Testis (tissue), 2 donors: Measurements from ENCODE around the gene CLTRN.

ENCODE experiments used
- POLR2A ChIP-seq: fragments of 450-650 bp; IDR thresholded peaks from one replicate; pipeline ENCODE4 v1.6.1; 2017; ENCODE audit warnings: antibody characterized with exemption, mild to moderate bottlenecking, moderate library complexity
- TF ChIP-seq, protein P1 (sequence below), 3 experiments: fragments of 450-650 bp in 2 of 3; fragments of 200-600 bp in 1 of 3; sonication (generic) in 1 of 3; IDR thresholded peaks; one replicate each; pipeline ENCODE4 v1.5.1; 2016 to 2019; ENCODE audit warnings: antibody characterized with exemption in 3 of 3, mild to moderate bottlenecking in 2 of 3, moderate library complexity in 1 of 3

DNA sequence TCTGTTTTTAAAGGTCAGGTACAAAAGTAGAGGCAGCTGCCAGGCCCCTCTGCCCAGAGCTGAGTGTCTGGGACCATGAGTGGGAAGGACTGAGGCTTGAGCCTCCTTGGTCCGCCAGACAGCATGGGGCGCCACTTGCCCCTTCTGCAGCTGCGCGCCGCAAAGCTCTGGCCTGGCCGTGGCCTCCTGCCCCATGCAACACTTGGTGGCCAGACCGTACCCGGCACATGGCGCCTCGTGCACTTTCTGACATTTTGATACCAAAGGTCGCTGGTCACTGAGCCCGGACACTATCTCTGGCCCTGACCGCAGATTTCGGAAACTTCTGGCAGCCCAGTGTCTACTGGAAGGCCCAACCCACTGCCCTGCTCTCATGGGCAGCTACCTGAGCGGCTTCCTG, 18.6 kb downstream of the CLTRN start:
- TF ChIP-seq, protein P1, sequence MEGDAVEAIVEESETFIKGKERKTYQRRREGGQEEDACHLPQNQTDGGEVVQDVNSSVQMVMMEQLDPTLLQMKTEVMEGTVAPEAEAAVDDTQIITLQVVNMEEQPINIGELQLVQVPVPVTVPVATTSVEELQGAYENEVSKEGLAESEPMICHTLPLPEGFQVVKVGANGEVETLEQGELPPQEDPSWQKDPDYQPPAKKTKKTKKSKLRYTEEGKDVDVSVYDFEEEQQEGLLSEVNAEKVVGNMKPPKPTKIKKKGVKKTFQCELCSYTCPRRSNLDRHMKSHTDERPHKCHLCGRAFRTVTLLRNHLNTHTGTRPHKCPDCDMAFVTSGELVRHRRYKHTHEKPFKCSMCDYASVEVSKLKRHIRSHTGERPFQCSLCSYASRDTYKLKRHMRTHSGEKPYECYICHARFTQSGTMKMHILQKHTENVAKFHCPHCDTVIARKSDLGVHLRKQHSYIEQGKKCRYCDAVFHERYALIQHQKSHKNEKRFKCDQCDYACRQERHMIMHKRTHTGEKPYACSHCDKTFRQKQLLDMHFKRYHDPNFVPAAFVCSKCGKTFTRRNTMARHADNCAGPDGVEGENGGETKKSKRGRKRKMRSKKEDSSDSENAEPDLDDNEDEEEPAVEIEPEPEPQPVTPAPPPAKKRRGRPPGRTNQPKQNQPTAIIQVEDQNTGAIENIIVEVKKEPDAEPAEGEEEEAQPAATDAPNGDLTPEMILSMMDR (IDR thresholded peaks at IDR 0.05) = no peak
- TF ChIP-seq POLR2A = no peak
